ENCODE data around the gene MEIS1.

DNA sequence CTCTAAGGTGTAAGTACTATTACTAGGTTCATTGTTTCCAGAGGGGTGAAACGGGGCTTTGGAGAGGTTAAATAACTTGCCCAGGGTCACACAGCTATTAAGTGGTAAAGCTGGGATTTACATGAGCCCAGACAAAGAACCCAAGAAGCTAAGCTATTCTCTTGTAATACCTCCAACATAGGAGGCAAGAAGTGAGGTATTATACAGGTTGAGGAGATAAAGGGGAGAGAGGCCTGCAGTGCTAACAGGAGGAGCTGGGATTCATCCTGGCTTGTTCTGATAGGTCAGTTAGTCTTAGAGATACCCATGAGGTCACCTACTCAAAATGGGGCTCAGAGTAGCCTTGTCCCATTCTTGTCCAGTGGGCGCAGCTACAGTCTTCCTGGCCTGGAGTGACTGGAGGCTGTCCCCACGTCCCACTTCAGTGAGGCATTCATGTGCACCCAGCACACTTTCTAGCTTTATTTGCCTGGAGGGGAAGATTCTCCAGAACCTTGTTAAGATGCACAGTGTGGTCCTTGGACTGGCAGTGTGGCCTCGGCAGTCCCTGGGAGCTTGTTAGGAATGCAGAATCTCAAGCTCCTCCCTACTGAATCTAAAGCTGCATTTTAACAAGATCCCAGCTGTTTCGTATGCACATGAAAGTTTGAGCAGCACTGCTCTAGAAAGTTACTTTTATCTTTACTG, 63.5 kb downstream of the MEIS1 start:
- no peak for TF ChIP-seq POLR2A (IDR thresholded peaks at IDR 0.05)
- TF ChIP-seq, protein P1, sequence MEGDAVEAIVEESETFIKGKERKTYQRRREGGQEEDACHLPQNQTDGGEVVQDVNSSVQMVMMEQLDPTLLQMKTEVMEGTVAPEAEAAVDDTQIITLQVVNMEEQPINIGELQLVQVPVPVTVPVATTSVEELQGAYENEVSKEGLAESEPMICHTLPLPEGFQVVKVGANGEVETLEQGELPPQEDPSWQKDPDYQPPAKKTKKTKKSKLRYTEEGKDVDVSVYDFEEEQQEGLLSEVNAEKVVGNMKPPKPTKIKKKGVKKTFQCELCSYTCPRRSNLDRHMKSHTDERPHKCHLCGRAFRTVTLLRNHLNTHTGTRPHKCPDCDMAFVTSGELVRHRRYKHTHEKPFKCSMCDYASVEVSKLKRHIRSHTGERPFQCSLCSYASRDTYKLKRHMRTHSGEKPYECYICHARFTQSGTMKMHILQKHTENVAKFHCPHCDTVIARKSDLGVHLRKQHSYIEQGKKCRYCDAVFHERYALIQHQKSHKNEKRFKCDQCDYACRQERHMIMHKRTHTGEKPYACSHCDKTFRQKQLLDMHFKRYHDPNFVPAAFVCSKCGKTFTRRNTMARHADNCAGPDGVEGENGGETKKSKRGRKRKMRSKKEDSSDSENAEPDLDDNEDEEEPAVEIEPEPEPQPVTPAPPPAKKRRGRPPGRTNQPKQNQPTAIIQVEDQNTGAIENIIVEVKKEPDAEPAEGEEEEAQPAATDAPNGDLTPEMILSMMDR (IDR thresholded peaks at IDR 0.05), result no peak
